Loucy (cell line): Measurements from ENCODE around the gene TMEM158.

Experiments
- H2AFZ ChIP-seq: fragments of 200-600 bp; sonication (generic); 2 replicates; pipeline ENCODE4 v1.6.0; 2016; ENCODE audit warnings: antibody characterized with exemption, mild to moderate bottlenecking, low read length, moderate library complexity
- H3F3A ChIP-seq: fragments of 200-600 bp; 2 replicates; pipeline ENCODE4 v1.6.0; 2016; ENCODE audit warnings: antibody characterized with exemption, low read depth, mild to moderate bottlenecking
- H3K27me3 ChIP-seq: fragments of 200-600 bp; sonication (generic); 2 replicates; pipeline ENCODE4 v1.6.1; 2014; ENCODE audit warnings: low read length, mild to moderate bottlenecking; ENCODE audit not compliant: insufficient read depth, poor library complexity, severe bottlenecking
- H3K36me3 ChIP-seq: fragments of 200-600 bp; sonication (generic); 2 replicates; pipeline ENCODE4 v1.6.1; 2016; ENCODE audit warnings: low read length; ENCODE audit not compliant: insufficient read depth
- H3K4me1 ChIP-seq: fragments of 200-600 bp; sonication (generic); 2 replicates; pipeline ENCODE4 v1.5.1; 2014; ENCODE audit warnings: low read length, mild to moderate bottlenecking; ENCODE audit not compliant: insufficient read depth, poor library complexity, severe bottlenecking
- H3K4me2 ChIP-seq: fragments of 200-600 bp; sonication (generic); 2 replicates; pipeline ENCODE4 v1.6.0; 2014; ENCODE audit warnings: antibody characterized with exemption, low read length, low read depth, mild to moderate bottlenecking; ENCODE audit not compliant: poor library complexity, severe bottlenecking
- H3K4me3 ChIP-seq: fragments of 200-600 bp; sonication (generic); 2 replicates; pipeline ENCODE4 v1.5.1; 2014; ENCODE audit warnings: low read length, mild to moderate bottlenecking, mixed read lengths; ENCODE audit not compliant: poor library complexity, severe bottlenecking
- H3K79me2 ChIP-seq: fragments of 200-600 bp; sonication (generic); 2 replicates; pipeline ENCODE4 v1.6.1; 2014; ENCODE audit warnings: low read length; ENCODE audit not compliant: insufficient read depth
- H3K9ac ChIP-seq: fragments of 200-600 bp; sonication (generic); 2 replicates; pipeline ENCODE4 v1.6.0; 2014; ENCODE audit warnings: mild to moderate bottlenecking, low read depth, low read length, moderate library complexity; ENCODE audit not compliant: poor library complexity, severe bottlenecking
- H3K9me2 ChIP-seq: fragments of 200-600 bp; sonication (generic); replicated peaks from 2 replicates; pipeline ENCODE4 v1.6.1; 2016; ENCODE audit warnings: low read depth, low read length, mixed read lengths
- H3K9me3 ChIP-seq: fragments of 200-600 bp; sonication (generic); 2 replicates; pipeline ENCODE4 v1.6.1; 2014; ENCODE audit warnings: mild to moderate bottlenecking, antibody characterized with exemption, low read length, low read depth; ENCODE audit not compliant: insufficient read depth
- H4K20me1 ChIP-seq: fragments of 200-600 bp; sonication (generic); 2 replicates; pipeline ENCODE4 v1.6.0; 2014; ENCODE audit warnings: antibody characterized with exemption, low read length, mild to moderate bottlenecking; ENCODE audit not compliant: insufficient read depth, poor library complexity, severe bottlenecking
- CTCF ChIP-seq: fragments of 200-600 bp; sonication (generic); conservative IDR thresholded peaks from 2 replicates; pipeline ENCODE4 v1.5.1; 2014; ENCODE audit warnings: mild to moderate bottlenecking, antibody characterized with exemption, low read length
- EZH2phosphoT487 ChIP-seq: fragments of 200-600 bp; IDR thresholded peaks from 2 replicates; pipeline ENCODE4 v1.6.1; 2018; ENCODE audit warnings: antibody characterized with exemption, mild to moderate bottlenecking, moderate library complexity, borderline replicate concordance

TMEM158 gene

GRCh38 chr3:45208586-45208985 lies 17.5 kb downstream of the TMEM158 start:
- Histone ChIP-seq H3K4me1 (peaks cover 2% of the 10 kb centered on the region), H3K27me3 (no peaks in the 10 kb centered on the region), H3K36me3 (no peaks in the 10 kb centered on the region), H3K79me2 (no peaks in the 10 kb centered on the region), H4K20me1 (no peaks in the 10 kb centered on the region), H2AFZ (no peak overlapping the region), H3K9me3 (no peaks in the 10 kb centered on the region), H3K9ac (no peak overlapping the region), H3K4me2 (no peak overlapping the region), H3K4me3 (no peak overlapping the region), H3K9me2 (no peaks in the 10 kb centered on the region), H3F3A (no peaks in the 10 kb centered on the region)
- TF ChIP-seq EZH2phosphoT487 = no peak
- no peak for TF ChIP-seq CTCF

GRCh38 chr3:45207446-45207845 lies 18.6 kb downstream of the TMEM158 start:
- Histone ChIP-seq H4K20me1 (no peaks in the 10 kb centered on the region), H3K9me3 (no peaks in the 10 kb centered on the region), H2AFZ (no peak overlapping the region), H3K79me2 (no peaks in the 10 kb centered on the region), H3K27me3 (no peaks in the 10 kb centered on the region), H3K4me3 (no peak overlapping the region), H3K9me2 (no peaks in the 10 kb centered on the region), H3F3A (no peaks in the 10 kb centered on the region), H3K4me1 (no peaks in the 10 kb centered on the region), H3K9ac (no peak overlapping the region), H3K4me2 (no peak overlapping the region), H3K36me3 (no peaks in the 10 kb centered on the region)
- TF ChIP-seq CTCF = no peak
- no peak for TF ChIP-seq EZH2phosphoT487

GRCh38 chr3:45205126-45205525 lies 21.0 kb downstream of the TMEM158 start:
- Histone ChIP-seq H4K20me1 (no peaks in the 10 kb centered on the region), H3K4me2 (no peak overlapping the region), H3K9me3 (no peaks in the 10 kb centered on the region), H3K36me3 (no peaks in the 10 kb centered on the region), H3K4me3 (no peak overlapping the region), H3K27me3 (no peaks in the 10 kb centered on the region), H3K9ac (no peak overlapping the region), H3K9me2 (no peaks in the 10 kb centered on the region), H3K4me1 (no peaks in the 10 kb centered on the region), H2AFZ (no peak overlapping the region), H3F3A (no peaks in the 10 kb centered on the region), H3K79me2 (no peaks in the 10 kb centered on the region)
- TF ChIP-seq CTCF (no peak), EZH2phosphoT487 (no peak)
